Measurements from ENCODE around the gene LRP1.
A peak's percentile ranks its signal among the peaks of the same experiment; 100 is the strongest.

LRP1 gene

DNA sequence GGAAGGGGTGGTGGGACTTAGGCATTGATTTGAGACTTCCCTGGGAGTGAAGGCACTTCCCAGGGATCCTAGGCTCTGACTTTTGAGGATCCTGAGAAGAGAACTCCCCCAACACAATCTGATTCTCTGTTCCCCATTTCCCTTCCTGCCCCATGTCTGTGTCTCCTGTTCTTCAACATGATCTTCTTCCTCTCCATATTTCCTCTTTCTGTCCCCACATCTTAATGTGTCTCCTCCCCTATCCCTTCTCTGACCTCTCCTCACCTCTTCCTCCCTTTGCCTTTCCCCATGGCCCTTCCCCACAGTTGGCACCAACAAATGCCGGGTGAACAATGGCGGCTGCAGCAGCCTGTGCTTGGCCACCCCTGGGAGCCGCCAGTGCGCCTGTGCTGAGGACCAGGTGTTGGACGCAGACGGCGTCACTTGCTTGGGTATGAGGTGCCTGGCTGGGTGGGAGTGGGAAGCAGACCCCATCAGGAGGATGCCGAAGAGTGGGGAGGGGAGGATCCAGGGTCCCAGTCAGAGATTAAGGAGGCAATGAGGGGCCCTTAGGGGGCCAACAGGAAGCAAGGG, 34.4 kb downstream of the LRP1 start:
- FAIRE-seq (no peak), DNase-seq (ENCODE audit: insufficient read length) (no peak)
- TF ChIP-seq POLR2A (IDR thresholded peaks at IDR 0.05; ENCODE audit: low read depth, low read length): no peak
- no peak for TF ChIP-seq TAF1 (IDR thresholded peaks at IDR 0.05; ENCODE audit: borderline replicate concordance, low read depth, low read length)
- no peak for TF ChIP-seq POLR2AphosphoS5 (IDR thresholded peaks at IDR 0.05; ENCODE audit: low read depth, low read length)

DNA sequence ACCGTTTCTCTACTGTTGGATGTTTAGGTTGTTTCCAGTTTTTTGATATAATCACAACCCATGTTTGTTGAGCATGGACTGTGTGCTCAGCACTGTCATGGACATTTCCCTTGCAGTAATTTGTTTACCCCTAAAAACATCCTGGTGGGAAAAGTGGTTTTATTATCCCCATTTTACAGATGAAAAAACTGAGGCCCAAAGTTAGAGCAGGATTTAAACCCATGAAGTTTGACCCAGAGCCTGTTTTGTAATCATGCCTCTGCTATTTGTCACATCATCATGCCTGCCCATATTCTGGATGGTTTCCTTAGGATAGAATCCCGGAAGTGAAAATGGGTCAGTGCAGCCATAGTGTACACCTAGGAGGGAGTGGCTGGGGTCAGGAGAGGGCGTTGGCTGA, 36.2 kb downstream of the LRP1 start:
- TF ChIP-seq POLR2AphosphoS5 (IDR thresholded peaks at IDR 0.05; ENCODE audit: low read depth, low read length) (no peak), POLR2A (IDR thresholded peaks at IDR 0.05; ENCODE audit: low read depth, low read length) (no peak), TAF1 (IDR thresholded peaks at IDR 0.05; ENCODE audit: borderline replicate concordance, low read depth, low read length) (no peak)
- DNase-seq (ENCODE audit: insufficient read length) (no peak), FAIRE-seq (no peak)

DNA sequence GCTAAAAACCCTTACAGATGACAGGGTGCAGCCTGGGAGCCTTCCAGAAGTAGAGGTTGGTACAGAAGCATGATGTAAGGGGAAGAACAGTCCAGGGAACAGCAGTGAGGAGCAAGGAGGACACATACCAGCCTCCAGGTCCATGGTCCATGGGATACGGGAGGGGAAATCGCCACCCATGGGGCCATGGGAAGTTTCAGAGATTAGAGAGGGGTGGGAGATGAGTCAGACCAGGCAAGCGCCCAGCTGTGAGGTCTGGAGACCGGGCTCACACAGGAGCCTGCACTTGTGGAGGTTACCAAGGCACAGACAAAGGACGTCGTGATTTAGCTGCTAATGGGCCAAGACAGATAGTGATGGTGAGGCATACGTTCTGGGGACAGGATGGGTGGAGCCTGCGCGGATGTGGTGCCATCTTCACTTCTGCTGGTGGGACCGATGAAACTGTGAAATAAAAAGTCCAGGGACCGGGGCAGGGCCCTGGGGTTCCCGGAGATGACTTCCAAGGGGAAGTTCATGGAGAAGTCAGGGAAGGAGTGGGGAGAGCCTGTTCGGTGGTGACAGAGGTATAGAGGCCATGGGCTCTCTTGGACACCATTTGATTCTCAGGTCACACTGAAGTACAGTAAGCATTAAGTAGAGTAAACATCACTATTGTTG, 36.8 kb downstream of the LRP1 start:
- DNase-seq (ENCODE audit: insufficient read length) (no peak), FAIRE-seq (no peak)
- TF ChIP-seq POLR2A (IDR thresholded peaks at IDR 0.05; ENCODE audit: low read depth, low read length) (no peak), TAF1 (IDR thresholded peaks at IDR 0.05; ENCODE audit: borderline replicate concordance, low read depth, low read length) (no peak), POLR2AphosphoS5 (IDR thresholded peaks at IDR 0.05; ENCODE audit: low read depth, low read length) (no peak)

DNA sequence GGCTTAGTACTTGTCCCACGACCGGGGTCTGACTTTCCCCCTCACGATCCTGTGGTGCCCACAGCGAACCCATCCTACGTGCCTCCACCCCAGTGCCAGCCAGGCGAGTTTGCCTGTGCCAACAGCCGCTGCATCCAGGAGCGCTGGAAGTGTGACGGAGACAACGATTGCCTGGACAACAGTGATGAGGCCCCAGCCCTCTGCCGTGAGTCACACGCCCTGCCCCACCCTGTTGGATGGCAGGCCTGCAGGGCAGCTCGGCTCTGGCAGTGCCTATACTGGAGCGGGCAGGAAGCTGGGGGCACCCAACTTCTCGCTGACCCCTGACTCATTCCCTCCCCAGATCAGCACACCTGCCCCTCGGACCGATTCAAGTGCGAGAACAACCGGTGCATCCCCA, 37.5 kb downstream of the LRP1 start:
- no peak for FAIRE-seq
- DNase-seq (ENCODE audit: insufficient read length): no peak
- TF ChIP-seq POLR2AphosphoS5 (IDR thresholded peaks at IDR 0.05; ENCODE audit: low read depth, low read length) (no peak), TAF1 (IDR thresholded peaks at IDR 0.05; ENCODE audit: borderline replicate concordance, low read depth, low read length) (no peak), POLR2A (IDR thresholded peaks at IDR 0.05; ENCODE audit: low read depth, low read length) (no peak)

DNA sequence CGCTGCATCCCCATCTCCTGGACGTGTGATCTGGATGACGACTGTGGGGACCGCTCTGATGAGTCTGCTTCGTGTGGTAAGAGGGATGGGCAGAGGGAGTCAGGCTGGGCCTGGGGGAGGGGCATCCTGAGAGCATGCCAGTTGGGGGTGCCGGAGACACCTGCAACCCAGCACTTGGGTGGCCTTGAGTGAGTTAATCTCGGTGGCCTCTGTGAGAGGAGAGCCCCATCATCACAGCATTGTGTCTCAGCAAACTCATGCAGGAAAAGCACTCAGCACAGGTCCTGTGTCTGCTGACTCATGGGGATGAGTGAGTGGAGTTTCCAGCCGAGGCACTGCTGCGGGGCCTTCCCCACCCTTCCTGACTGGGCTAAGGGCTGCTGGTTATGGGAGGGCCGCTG, 38.7 kb downstream of the LRP1 start:
- FAIRE-seq (peak; percentile 5), DNase-seq (ENCODE audit: insufficient read length) (no peak)
- TF ChIP-seq TAF1 (IDR thresholded peaks at IDR 0.05; ENCODE audit: borderline replicate concordance, low read depth, low read length): no peak
- TF ChIP-seq POLR2AphosphoS5 (IDR thresholded peaks at IDR 0.05; ENCODE audit: low read depth, low read length): no peak
- no peak for TF ChIP-seq POLR2A (IDR thresholded peaks at IDR 0.05; ENCODE audit: low read depth, low read length)

DNA sequence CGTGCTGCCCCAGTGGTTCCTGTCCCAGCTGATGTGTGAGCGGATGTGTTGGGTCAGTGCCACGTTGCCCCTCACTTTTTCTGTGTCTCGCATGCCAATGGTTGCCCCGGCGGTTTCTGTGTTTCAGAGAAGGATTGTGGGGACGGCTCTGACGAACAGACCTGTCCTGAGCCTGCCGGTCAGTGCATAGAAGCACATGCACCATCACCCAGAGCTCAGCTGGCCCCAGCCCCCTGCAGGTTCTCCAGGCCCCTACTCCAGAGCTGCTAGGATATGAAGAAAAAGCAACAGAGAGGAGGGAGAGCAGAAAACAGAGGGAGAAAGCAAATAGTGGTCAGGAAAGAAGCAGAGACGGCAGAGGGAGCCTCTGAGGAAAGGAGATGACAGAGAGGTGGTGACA, 39.8 kb downstream of the LRP1 start:
- DNase-seq (ENCODE audit: insufficient read length) (no peak), FAIRE-seq (no peak)
- no peak for TF ChIP-seq POLR2AphosphoS5 (IDR thresholded peaks at IDR 0.05; ENCODE audit: low read depth, low read length)

DNA sequence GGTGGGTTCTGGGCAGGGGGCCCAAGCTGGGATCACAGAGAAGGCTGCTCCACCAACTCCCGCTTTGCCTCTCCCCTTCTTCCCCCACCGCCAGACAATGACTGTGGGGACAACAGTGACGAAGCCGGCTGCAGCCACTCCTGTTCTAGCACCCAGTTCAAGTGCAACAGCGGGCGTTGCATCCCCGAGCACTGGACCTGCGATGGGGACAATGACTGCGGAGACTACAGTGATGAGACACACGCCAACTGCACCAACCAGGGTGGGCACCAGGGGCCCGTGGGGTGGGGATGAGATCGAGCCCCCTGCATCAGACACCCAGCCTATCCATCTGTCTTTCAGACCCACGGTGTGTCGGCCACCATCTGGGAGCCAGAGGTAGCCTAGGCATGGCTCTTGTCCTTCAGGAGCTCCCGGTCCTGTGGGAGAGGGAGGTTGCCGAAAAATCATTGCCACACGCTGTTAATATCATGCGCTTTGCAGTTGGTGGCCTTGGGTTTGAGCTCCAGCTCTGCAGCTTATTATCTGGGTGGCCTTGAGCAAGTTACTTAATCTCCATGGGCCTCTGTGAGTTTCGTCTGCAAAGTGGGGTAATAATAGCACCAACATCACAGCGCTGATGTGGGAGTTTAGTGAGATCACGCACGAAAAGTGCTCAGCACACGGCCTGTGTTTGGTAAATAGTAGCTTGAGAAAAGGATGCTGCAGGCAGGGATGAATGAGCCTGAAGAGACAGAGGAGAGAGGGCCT, 40.9 kb downstream of the LRP1 start:
- no peak for TF ChIP-seq POLR2A (IDR thresholded peaks at IDR 0.05; ENCODE audit: low read depth, low read length)
- no peak for TF ChIP-seq TAF1 (IDR thresholded peaks at IDR 0.05; ENCODE audit: borderline replicate concordance, low read depth, low read length)
- no peak for TF ChIP-seq POLR2AphosphoS5 (IDR thresholded peaks at IDR 0.05; ENCODE audit: low read depth, low read length)
- FAIRE-seq (no peak), DNase-seq (ENCODE audit: insufficient read length) (no peak)

DNA sequence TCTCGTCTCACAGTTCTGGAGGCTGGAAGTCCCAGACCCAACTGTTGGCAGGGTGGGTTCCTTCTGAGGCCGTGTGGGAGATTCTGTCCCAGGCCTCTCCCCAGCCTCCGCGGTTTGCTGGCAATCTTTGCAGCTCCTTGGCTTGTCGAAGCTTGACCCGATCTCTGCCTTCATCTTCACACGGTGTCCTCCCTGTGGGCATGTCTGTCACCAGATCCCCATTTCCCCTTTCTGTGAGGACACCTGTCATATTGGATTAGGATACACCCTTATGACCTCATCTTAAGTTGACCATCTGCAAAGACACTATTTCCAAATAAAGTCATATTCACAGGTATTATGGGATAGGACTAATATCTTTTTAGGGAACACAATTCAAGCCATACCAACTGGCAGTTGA, 41.7 kb downstream of the LRP1 start:
- TF ChIP-seq POLR2A (IDR thresholded peaks at IDR 0.05; ENCODE audit: low read depth, low read length): no peak
- no peak for TF ChIP-seq TAF1 (IDR thresholded peaks at IDR 0.05; ENCODE audit: borderline replicate concordance, low read depth, low read length)
- no peak for TF ChIP-seq POLR2AphosphoS5 (IDR thresholded peaks at IDR 0.05; ENCODE audit: low read depth, low read length)
- FAIRE-seq (no peak), DNase-seq (ENCODE audit: insufficient read length) (no peak)

DNA sequence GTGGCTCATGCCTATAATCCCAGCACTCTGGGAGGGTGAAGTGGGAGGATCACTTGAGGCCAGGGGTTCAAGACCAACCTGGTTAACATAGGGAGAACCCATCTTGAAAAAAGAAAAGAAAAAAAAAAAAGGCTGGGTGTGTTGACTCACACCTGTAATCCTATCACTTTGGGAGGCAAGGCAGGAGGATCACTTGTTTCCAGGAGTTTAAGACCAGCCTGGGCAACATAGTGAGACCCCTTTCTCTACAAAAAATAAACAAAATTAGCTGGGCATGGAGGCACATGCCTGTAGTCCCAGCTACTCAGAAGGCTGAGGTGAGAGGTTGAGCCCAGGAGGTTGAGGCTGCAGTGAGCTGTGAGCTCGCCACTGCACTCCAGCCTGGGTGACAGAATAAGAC, 42.1 kb downstream of the LRP1 start:
- DNase-seq (ENCODE audit: insufficient read length): no peak
- TF ChIP-seq POLR2AphosphoS5 (IDR thresholded peaks at IDR 0.05; ENCODE audit: low read depth, low read length) (no peak), POLR2A (IDR thresholded peaks at IDR 0.05; ENCODE audit: low read depth, low read length) (no peak), TAF1 (IDR thresholded peaks at IDR 0.05; ENCODE audit: borderline replicate concordance, low read depth, low read length) (no peak)
- no peak for FAIRE-seq

DNA sequence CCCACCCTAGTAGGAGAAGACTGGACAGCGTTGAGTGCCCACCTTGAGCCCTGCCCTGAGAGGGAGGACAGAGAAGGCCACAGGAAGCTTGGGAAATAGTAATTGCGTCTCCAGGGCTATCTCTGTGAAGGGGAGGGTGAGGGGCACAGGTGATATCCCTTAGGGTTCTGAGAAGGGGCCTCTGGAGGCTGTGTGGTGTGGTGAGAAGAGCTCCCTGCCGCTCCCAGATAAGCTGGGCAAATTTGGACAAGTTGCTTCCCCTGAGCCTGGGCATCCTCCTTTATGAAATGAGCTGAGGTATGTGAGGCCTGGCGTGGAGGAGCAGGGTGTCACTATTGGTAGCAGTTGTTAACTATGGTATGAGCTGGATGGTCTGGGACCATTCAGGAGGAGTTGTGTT, 42.6 kb downstream of the LRP1 start:
- FAIRE-seq (no peak), DNase-seq (ENCODE audit: insufficient read length) (no peak)
- TF ChIP-seq POLR2A (IDR thresholded peaks at IDR 0.05; ENCODE audit: low read depth, low read length) (no peak), POLR2AphosphoS5 (IDR thresholded peaks at IDR 0.05; ENCODE audit: low read depth, low read length) (no peak)

DNA sequence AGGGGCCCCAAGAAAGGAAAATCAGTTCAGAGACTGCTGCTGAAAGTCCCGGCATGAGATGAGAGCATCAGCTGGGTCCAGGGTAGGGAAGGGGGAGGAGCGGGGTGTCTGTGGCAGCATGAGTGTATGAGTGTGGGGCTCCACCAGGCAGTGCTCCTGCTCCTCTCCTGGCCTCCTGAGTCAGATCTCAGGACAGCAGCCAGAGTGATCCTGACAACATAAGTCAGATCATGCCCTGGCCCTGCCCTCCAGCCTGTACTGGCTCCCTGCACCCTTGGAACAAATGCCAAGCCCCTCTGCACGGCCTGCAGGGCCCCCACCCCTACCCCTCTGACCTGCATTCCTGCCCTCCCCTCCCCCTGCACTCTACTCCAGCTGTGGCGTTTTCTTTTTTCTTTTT, 43.4 kb downstream of the LRP1 start:
- no peak for DNase-seq (ENCODE audit: insufficient read length)
- TF ChIP-seq POLR2AphosphoS5 (IDR thresholded peaks at IDR 0.05; ENCODE audit: low read depth, low read length): no peak
- TF ChIP-seq POLR2A (IDR thresholded peaks at IDR 0.05; ENCODE audit: low read depth, low read length): no peak
- no peak for TF ChIP-seq TAF1 (IDR thresholded peaks at IDR 0.05; ENCODE audit: borderline replicate concordance, low read depth, low read length)
- FAIRE-seq: no peak

DNA sequence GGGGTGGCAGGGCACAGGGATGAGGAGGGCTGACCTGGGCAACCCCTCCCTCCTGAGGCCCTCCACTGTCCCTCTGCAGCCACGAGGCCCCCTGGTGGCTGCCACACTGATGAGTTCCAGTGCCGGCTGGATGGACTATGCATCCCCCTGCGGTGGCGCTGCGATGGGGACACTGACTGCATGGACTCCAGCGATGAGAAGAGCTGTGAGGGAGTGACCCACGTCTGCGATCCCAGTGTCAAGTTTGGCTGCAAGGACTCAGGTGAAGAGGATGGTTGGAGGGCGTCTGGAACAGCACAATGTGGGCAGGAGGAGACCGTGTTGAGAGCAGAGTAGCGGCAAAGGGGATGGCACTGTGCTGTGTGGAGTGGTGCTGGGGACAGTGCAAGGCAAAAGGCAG, 44.8 kb downstream of the LRP1 start:
- no peak for FAIRE-seq
- TF ChIP-seq TAF1 (IDR thresholded peaks at IDR 0.05; ENCODE audit: borderline replicate concordance, low read depth, low read length) (no peak), POLR2AphosphoS5 (IDR thresholded peaks at IDR 0.05; ENCODE audit: low read depth, low read length) (no peak), POLR2A (IDR thresholded peaks at IDR 0.05; ENCODE audit: low read depth, low read length) (no peak)
- no peak for DNase-seq (ENCODE audit: insufficient read length)

Measured in GM12892 (cell line).